ENCODE measurements around the gene VPS36. TPM values are rescaled to one million over a fixed set of nuclear protein-coding genes. Genes with fewer than 3 reads are reported as not detected.

The VPS36 gene
- total and polyA plus RNA-seq, 9 of the 15 experiments (the other 6 are each of a cell fraction or from before 2014, with no cell fraction given), result 8.4 to 30.6 (median 23.7) TPM

- no peak for TF ChIP-seq ZBTB40 (IDR thresholded peaks at IDR 0.05)
- TF ChIP-seq ZBTB40 (CRISPR knock-in tag; IDR thresholded peaks at IDR 0.05), result no peak
- no peak for TF ChIP-seq MLX (CRISPR knock-in tag; conservative IDR thresholded peaks at IDR 0.05)
- TF ChIP-seq ZNF280B (CRISPR knock-in tag; IDR thresholded peaks at IDR 0.05), result no peak
- no peak for TF ChIP-seq CHD1 (IDR thresholded peaks at IDR 0.05; ENCODE audit: low read length)
- no peak for TF ChIP-seq ZNF830 (CRISPR knock-in tag; IDR thresholded peaks at IDR 0.05)
- no peak for TF ChIP-seq SETDB1 (IDR thresholded peaks at IDR 0.05; ENCODE audit: low read length)
- no peak for TF ChIP-seq ZNF696 (CRISPR knock-in tag; conservative IDR thresholded peaks at IDR 0.05)
- TF ChIP-seq CREB3L1 (IDR thresholded peaks at IDR 0.05; ENCODE audit: borderline replicate concordance, low read depth), result no peak
- TF ChIP-seq CHD2 (IDR thresholded peaks at IDR 0.05; ENCODE audit: low read depth, low read length), result no peak
- no peak for TF ChIP-seq ELF2 (CRISPR knock-in tag; IDR thresholded peaks at IDR 0.05)
- TF ChIP-seq ZBTB7A (IDR thresholded peaks at IDR 0.05; ENCODE audit: borderline replicate concordance, control insufficient read depth, low read depth, low read length), result no peak
- no peak for TF ChIP-seq HNRNPUL1 (IDR thresholded peaks at IDR 0.05; ENCODE audit: low read length)
- no peak for TF ChIP-seq ZNF384 (IDR thresholded peaks at IDR 0.05; ENCODE audit: low read depth, low read length)
- no peak for TF ChIP-seq HLTF (IDR thresholded peaks at IDR 0.05)
Observed at GRCh38 chr13:52395704-52396103, 54.7 kb downstream of the VPS36 start (continued).
